CD4-positive, alpha-beta T cell treated with Interferon gamma for 1 hour (primary cell): ENCODE results near the gene FUS.
"Not testable (repeated sequence)": the region's sequence is repeated elsewhere in the genome, so short reads cannot be mapped to it uniquely, and the experiment has no call there.

Experiments
- DNase-seq: peaks from one replicate; pipeline ENCODE4 v3.0.0-alpha.2; 2020

Gene FUS

DNA sequence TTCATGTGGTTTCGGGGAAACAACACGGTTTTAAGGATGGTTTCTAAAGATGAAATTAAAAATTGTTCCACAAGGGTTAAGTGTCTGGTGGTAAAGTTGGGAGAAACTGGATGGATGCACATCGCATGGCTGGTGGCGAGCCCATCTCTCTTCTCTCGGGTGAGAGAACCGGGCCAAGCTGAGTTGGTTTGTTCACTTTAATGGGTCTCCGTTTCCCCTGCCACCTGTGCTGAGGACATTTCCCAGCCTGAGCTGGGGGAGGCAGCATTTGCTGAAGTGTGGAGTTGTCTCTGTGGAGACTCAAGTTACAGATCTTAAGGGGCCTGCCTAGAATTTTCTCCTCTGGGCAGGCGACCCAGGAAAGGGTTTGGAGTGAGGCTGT lies 7.9 kb downstream of the FUS start:
- DNase-seq = no peak

GRCh38 chr16:31188450-31189411 lies 8.8 kb downstream of the FUS start:
- DNase-seq = no peak

DNA sequence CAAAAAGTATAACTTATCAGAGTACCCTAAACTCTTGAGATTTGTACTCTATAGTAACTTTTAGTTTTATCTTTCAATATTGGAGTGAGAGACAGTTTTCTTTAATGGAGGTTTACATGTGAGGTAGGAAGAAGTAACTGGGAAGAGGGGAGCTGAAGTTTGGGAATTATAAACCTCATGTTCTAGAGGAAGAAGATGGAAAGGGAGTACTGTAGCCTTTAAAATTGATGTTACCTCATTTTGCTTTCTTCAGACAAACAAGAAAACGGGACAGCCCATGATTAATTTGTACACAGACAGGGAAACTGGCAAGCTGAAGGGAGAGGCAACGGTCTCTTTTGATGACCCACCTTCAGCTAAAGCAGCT lies 9.5 kb downstream of the FUS start:
- DNase-seq = no peak

DNA sequence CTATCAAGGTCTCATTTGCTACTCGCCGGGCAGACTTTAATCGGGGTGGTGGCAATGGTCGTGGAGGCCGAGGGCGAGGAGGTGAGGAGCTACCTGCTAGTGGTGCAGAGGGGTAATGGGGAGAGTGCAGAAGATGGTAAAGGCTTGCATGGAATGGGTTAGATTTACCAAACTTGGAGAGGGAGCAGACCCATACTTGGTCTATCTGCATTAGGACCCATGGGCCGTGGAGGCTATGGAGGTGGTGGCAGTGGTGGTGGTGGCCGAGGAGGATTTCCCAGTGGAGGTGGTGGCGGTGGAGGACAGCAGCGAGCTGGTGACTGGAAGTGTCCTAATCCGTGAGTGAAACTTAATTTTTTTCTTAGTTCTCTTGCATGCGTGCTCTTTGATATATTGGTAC lies 10.1 kb downstream of the FUS start:
- DNase-seq = no peak

DNA sequence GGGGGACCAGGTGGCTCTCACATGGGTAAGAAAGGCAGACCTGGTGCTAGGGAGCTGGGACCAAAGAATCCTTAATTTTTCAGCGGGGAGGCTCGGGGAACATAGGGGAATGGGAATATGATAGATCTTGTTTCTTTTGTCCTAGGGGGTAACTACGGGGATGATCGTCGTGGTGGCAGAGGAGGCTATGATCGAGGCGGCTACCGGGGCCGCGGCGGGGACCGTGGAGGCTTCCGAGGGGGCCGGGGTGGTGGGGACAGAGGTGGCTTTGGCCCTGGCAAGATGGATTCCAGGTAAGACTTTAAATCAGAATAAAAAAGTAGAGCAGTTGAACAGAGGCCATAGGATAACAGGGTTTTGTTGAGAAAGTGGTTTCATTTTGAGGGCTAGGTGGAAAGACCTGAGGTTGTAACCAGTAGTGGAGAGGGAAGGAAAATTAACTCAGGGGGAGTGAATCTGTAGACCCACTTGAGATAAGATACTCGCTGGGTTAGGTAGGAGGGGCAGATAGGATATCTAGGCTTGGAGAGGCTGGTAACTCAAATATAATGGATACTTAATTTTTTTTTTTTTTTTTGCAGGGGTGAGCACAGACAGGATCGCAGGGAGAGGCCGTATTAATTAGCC lies 11.0 kb downstream of the FUS start:
- no peak for DNase-seq

DNA sequence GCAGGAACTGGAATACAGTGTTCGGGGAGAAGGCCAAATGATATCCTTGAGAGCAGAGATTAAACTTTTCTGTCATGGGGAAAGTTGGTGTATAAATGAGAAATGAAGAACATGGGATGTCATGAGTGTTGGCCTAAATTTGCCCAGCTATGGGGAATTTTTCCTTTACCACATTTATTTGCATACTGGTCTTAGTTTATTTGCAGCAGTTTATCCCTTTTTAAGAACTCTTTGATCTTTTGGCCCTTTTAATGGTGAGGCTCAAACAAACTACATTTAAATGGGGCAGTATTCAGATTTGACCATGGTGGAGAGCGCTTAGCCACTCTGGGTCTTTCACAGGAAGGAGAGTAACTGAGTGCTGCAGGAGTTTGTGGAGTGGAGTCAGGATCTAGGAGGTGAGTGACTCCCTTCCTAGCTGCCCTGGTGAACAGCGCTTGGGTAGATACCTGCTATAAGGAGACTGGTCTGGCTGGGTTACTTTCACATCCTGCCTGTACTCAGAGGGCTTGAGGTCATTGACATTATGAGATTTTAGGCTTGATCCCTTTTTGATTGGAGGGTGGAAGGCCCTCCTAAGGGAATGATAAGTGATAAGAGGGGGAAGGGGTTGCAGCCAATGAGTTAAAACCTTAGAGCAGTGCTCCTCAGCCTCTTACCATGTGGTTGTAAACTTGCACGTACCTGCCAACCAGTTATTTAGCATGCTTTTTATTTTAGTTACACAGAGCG lies 11.9 kb downstream of the FUS start:
- DNase-seq = no peak

DNA sequence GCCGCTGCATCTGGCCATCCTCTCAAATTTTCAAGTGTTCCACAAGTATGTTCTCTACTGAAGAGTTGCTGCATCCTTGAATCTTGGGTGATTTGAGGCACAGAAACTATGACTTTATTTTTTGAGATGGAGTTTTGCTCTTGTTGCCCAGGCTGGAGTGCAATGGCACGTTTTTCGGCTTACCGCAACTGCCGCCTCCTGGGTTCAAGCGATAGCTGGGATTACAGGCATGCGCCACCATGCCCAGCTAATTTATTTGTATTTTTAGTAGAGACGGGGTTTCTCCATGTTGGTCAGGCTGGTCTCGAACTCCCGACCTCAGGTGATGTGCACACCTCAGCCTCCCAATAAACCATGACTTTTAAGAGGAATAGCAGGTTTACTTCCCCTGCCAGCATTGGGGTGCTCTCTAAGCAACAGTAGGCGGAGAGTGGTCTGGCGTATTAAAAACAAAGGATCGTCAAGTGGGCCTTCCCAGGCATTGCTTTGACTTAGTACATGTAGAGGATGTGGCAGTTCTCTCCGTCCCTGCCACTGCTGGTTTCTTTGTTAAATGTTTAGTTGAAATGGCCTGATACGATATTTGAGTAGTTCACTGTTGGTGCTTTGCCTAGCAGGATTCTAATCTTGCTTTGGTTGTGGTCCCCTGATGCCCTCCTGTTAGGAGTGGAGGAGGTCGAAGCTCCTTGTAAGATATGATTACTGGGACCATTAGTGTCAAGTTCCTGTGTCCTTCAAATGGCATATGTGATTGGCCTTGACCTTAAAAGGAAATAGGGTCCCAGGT lies 13.1 kb downstream of the FUS start:
- no peak for DNase-seq

GRCh38 chr16:31193874-31194273 lies 13.9 kb downstream of the FUS start:
- no peak for DNase-seq

DNA sequence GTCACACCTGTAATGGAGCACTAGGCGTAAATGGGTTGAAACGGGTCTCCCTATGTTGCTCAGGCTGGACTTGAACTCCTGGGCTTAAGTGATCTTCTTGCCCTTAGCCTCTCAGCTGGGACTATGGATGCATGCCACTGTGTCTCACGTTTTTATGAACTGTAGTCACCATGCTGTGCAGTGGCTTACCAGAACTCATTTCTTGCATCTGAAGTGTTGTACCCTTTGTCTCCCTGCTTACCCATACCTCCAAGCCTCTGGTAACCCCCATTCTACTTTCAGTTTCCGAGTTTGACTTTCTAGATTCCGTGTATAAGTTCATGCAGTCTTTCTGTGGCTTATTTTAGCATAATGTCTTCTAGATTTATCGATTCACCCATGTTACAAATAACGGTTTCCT lies 15.0 kb downstream of the FUS start:
- DNase-seq = no peak

DNA sequence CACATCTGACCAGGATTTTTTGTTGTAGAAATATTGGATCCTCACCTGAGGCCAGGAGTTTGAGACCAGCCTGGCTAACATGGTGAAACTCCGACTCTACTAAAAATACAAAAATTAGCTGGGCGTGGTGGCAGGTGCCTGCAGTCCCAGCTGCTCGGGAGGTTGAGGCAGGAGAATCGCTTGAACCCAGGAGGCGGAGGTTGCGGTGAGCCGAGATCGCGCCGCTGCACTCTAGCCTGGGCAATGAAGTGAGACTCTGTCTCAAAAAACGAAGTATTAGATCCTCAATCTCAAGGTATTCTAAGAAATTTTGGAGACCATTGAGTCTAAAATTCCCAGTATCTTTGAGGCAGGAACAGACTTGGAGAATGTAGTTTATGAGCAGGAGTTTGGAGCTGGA lies 15.9 kb downstream of the FUS start:
- DNase-seq = not testable (repeated sequence)

- no peak for DNase-seq
Observed at GRCh38 chr16:31196324-31197088, 16.6 kb downstream of the FUS start.

GRCh38 chr16:31198207-31198882 lies 18.4 kb downstream of the FUS start:
- DNase-seq = no peak

GRCh38 chr16:31199430-31200041 lies 19.6 kb downstream of the FUS start:
- DNase-seq = no peak

DNA sequence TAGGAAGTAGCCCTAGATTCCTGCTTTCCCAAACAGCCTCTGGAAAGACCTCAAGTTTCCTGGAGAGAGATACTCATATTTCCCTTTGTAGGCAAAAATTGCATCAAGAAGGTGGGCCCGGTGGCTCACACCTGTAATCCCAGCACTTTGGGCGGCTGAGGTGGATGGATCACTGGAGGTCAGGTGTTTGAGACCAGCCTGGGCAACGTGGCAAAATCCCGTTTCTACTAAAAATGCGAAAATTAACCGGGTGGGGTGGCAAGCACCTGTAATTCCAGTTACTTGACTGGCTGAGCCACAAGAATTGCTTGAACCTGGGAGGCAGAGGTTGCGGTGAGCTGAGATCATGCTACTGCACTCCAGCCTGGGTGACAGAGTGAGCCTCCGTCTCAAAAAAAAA lies 20.2 kb downstream of the FUS start:
- not testable (repeated sequence) for DNase-seq

- peak; percentile 25 for DNase-seq
Observed at GRCh38 chr16:31200821-31201568, 21.1 kb downstream of the FUS start.

- DNase-seq = peak; percentile 36
Observed at GRCh38 chr16:31201582-31202413, 21.9 kb downstream of the FUS start.

DNA sequence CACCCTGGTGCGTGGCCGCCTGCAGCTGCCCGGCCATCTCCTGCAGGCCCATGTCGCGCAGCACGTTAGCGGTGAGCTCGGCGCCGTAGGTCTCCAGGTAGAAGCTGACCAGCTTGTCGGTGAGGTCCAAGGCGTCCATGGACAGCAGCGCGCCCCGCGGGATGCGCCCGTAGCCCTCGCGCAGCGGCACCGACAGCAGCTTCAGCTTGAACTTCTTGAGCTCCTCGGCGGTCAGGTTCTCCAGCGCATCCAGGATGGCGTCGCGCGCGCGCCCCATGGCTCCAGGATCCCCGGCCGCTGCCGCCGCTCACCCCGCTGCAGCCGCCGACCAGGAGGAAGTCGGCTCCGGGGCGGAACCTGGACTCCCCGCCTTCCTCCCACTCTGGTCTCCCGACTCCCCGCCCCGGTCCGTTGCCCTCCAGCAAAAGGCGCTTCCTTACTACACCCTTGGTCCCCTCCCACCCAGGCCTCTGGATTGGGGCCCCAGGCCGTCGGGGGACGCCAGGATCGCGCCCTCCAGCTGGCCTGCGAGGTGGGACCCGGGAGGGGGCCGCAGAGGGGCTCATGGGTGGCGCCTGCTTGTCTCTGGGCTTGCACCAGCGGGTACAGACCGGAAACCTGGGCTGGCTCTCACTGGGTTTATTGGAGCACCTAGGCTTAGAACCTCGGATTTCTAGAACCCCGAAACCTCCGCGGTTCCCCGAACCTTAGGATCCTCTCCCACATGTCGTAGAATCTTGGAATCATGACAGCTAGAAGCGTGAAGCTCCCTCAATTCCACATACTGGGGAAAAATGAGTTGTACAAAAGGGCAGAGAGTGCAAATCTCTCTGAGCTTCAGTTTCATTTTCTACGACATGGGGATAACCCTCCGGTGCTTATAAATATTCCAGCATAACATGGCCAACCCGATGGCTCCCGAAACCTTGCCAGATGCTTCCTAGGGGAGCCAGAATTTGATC lies 22.8 kb downstream of the FUS start, which contains the start of gene PYCARD:
Gene PYCARD, minus strand, starts transcription at position 347 of the 962 bp plus-strand sequence. Its CDS starts 70 bp downstream, at position 277.
- peak; percentile 18 for DNase-seq
